Measurements from ENCODE around the gene STPG2. TPM values are rescaled to one million over a fixed set of nuclear protein-coding genes. Genes with fewer than 3 reads are reported as not detected.

Gene STPG2
- total and polyA plus RNA-seq, 2 of the 8 experiments (the other 6 are each of a cell fraction or from before 2014, with no cell fraction given): 0.03 TPM; not detected in 1

DNA sequence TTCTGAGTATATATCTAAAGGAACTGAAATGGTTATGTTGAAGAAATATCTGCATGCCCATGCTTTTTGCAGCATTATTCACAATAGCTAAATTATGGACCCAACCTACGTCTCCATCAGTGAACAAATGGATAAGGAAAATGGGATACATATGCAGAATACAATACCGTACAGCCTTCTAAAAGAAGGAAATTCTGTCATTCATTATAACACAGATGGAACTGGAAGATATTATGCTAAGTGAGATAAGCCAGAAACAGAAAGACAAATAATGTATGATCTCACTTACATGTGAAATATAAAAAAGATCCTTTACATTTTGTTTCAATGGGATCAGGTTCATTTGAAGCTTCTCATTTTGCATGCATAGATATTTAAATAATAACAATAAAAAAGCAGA is 263.3 kb downstream of the STPG2 start (continued):
- no peak for TF ChIP-seq SIX5 (IDR thresholded peaks at IDR 0.05; ENCODE audit: low read depth, low read length)
- TF ChIP-seq FOSL1 (IDR thresholded peaks at IDR 0.05; ENCODE audit: insufficient read depth, low read depth, low read length): no peak
- TF ChIP-seq JUND (IDR thresholded peaks at IDR 0.05; ENCODE audit: low read length): no peak
- TF ChIP-seq, protein P1, sequence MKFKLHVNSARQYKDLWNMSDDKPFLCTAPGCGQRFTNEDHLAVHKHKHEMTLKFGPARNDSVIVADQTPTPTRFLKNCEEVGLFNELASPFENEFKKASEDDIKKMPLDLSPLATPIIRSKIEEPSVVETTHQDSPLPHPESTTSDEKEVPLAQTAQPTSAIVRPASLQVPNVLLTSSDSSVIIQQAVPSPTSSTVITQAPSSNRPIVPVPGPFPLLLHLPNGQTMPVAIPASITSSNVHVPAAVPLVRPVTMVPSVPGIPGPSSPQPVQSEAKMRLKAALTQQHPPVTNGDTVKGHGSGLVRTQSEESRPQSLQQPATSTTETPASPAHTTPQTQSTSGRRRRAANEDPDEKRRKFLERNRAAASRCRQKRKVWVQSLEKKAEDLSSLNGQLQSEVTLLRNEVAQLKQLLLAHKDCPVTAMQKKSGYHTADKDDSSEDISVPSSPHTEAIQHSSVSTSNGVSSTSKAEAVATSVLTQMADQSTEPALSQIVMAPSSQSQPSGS (IDR thresholded peaks at IDR 0.05; ENCODE audit: low read length): no peak
- TF ChIP-seq YY1 (IDR thresholded peaks at IDR 0.05; ENCODE audit: low read depth, low read length): no peak
- no peak for TF ChIP-seq SAP30 (IDR thresholded peaks at IDR 0.05; ENCODE audit: insufficient read depth, insufficient replicate concordance, low read length)
- TF ChIP-seq EP300 (IDR thresholded peaks at IDR 0.05; ENCODE audit: borderline replicate concordance in 1 of 2, low read depth in 2 of 2, low read length in 2 of 2): no peak

Data from H1 (cell line).